Measurements from ENCODE around the gene ACAD8. TPM values are rescaled to one million over a fixed set of nuclear protein-coding genes. Genes with fewer than 3 reads are reported as not detected.
A peak's percentile ranks its signal among the peaks of the same experiment; 100 is the strongest.

ACAD8 gene
- total and polyA plus RNA-seq, 2 of the 4 experiments (the other 2 are of a cell fraction): 11.1 to 21.2 TPM

GRCh38 chr11:134261626-134262488, 8.5 kb downstream of the ACAD8 start:
- no peak for DNase-seq

More at GRCh38 chr11:134261626-134262488, 8.5 kb downstream of the ACAD8 start:
- Histone ChIP-seq H2BK120ac (ENCODE audit: low read depth, low read length) (no peak overlapping the region), H2AK5ac (ENCODE audit: low read depth, low read length) (no peak overlapping the region), H3K36me3 (ENCODE audit: control insufficient read depth, insufficient read depth, low read length) (peaks cover 45% of the 10 kb centered on the region), H3K4me3 (ENCODE audit: insufficient read depth, low read depth, low read length) (no peak overlapping the region), H3K27ac (ENCODE audit: insufficient read depth, low read length) (no peak overlapping the region), H3K9me3 (ENCODE audit: control insufficient read depth, insufficient read depth, low read length) (no peaks in the 10 kb centered on the region), H3K9me1 (ENCODE audit: insufficient read depth, low read length) (no peaks in the 10 kb centered on the region), H2BK20ac (ENCODE audit: low read depth, low read length) (no peak overlapping the region), H2BK5ac (ENCODE audit: low read depth, low read length, poor library complexity, severe bottlenecking) (no peak overlapping the region), H2AFZ (replicated peaks; ENCODE audit: low read length, poor library complexity) (peak overlapping the region; percentile 37), H3K56ac (ENCODE audit: extremely low read depth, insufficient read depth, low read length) (no peak overlapping the region), H3K4me1 (ENCODE audit: control insufficient read depth, insufficient read depth, low read length) (peaks cover 4% of the 10 kb centered on the region), H4K91ac (ENCODE audit: insufficient read depth, low read depth, low read length) (no peak overlapping the region), H2BK15ac (ENCODE audit: low read depth, low read length) (no peak overlapping the region), H4K5ac (ENCODE audit: low read depth, low read length) (no peak overlapping the region), H3K9ac (ENCODE audit: low read depth, low read length) (no peak overlapping the region), H3K4me2 (ENCODE audit: low read depth, low read length) (no peak overlapping the region), H3K4ac (ENCODE audit: low read depth, low read length) (no peak overlapping the region), H3K27me3 (ENCODE audit: control insufficient read depth, insufficient read depth, low read length) (no peaks in the 10 kb centered on the region), H3K79me1 (ENCODE audit: low read depth in 1 of 2, low read length in 2 of 2) (no peaks in the 10 kb centered on the region), H3K18ac (ENCODE audit: low read depth, low read length) (no peak overlapping the region), H4K8ac (ENCODE audit: low read depth in 2 of 2, low read length in 2 of 2) (no peak overlapping the region), H2AK9ac (replicated peaks; ENCODE audit: low read depth, low read length, poor library complexity) (no peak overlapping the region), H3K23ac (ENCODE audit: low read depth, low read length) (no peak overlapping the region), H4K20me1 (ENCODE audit: insufficient read depth, low read length) (no peaks in the 10 kb centered on the region; the same call in 1 of the 2 replicates), H3K14ac (replicated peaks; ENCODE audit: low read depth, low read length) (no peak overlapping the region)
- in situ Hi-C loops (cut with MboI; ENCODE audit: low sequenced_read_pairs): no loop called here
- BruUV-seq (replicated peaks): no TSS peak
- TF ChIP-seq BHLHE40 (IDR thresholded peaks at IDR 0.05; ENCODE audit: low read depth, low read length): no peak
- TF ChIP-seq, protein P1, sequence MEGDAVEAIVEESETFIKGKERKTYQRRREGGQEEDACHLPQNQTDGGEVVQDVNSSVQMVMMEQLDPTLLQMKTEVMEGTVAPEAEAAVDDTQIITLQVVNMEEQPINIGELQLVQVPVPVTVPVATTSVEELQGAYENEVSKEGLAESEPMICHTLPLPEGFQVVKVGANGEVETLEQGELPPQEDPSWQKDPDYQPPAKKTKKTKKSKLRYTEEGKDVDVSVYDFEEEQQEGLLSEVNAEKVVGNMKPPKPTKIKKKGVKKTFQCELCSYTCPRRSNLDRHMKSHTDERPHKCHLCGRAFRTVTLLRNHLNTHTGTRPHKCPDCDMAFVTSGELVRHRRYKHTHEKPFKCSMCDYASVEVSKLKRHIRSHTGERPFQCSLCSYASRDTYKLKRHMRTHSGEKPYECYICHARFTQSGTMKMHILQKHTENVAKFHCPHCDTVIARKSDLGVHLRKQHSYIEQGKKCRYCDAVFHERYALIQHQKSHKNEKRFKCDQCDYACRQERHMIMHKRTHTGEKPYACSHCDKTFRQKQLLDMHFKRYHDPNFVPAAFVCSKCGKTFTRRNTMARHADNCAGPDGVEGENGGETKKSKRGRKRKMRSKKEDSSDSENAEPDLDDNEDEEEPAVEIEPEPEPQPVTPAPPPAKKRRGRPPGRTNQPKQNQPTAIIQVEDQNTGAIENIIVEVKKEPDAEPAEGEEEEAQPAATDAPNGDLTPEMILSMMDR (conservative IDR thresholded peaks at IDR 0.05; ENCODE audit: low read depth, low read length): peak; percentile 46
- no peak for TF ChIP-seq RCOR1 (IDR thresholded peaks at IDR 0.05; ENCODE audit: insufficient replicate concordance, low read length)
- peak; percentile 36 for TF ChIP-seq RAD21 (IDR thresholded peaks at IDR 0.05; ENCODE audit: low read length)
- POLR2A ChIA-PET (ENCODE audit: unreplicated experiment): interaction anchor here (0.5 kb wide), 1 partner anchor 18 kb away, joined by 8 read pairs; no protein-coding TSS in a partner anchor
- intact Hi-C loops (cut with micrococcal nuclease): no loop called here
- ATAC-seq (ENCODE audit: low read depth): peak; percentile 38; the same call in 1 of the 2 replicates
- CTCF ChIA-PET: interaction anchor here (0.6 to 1.3 kb wide), 7 partner anchors 9 to 607 kb away, joined by 3 to 7 read pairs (median 4); partner anchors contain the start of genes ACAD8 and THYN1
- dilution Hi-C loops (cut with HindIII; ENCODE audit: low sequenced_read_pairs, unreplicated experiment): no loop called here
- 97% methylated on average over 3 of the region's 14 CpGs; no CpG with 5 or more reads in 1 of the 2 experiments for WGBS, 2 experiments (ENCODE audit: extremely low coverage in 2 of 2, insufficient read length in 1 of 2)

All from IMR-90 (cell line).